A549 (cell line): Measurements from ENCODE around the gene TSTD2. TPM values are rescaled to one million over a fixed set of nuclear protein-coding genes. Genes with fewer than 3 reads are reported as not detected.
"Not testable (repeated sequence)": the region's sequence is repeated elsewhere in the genome, so short reads cannot be mapped to it uniquely, and the experiment has no call there.

ENCODE experiments used
- ATAC-seq, 2 experiments: fragments of 200-7000 bp in 1 of 2; fragments of >200 bp in 1 of 2; cut with Nextera tagmentation in 1 of 2; cut with Tn5 transposase in 1 of 2; 3 replicates each; pipeline versions ENCODE4 v1.8.0 to v1.9.1; 2018 to 2020; ENCODE audit warnings: mild to moderate bottlenecking in 1 of 2, moderate library complexity in 1 of 2
- CTCF ChIA-PET: fragments of 300-600 bp; sonication (Branson Sonifier 250); formaldehyde crosslinking; extraction: SDS; loops from one replicate; lab custom pipeline; 2021; ENCODE audit warnings: antibody characterized with exemption, inconsistent platforms; lab: Yijun Ruan, JAX
- POLR2A ChIA-PET: fragments of 350-600 bp; formaldehyde crosslinking; extraction: SDS; loops from one replicate; lab custom pipeline; 2021; ENCODE audit warnings: antibody characterized with exemption, inconsistent platforms; lab: Yijun Ruan, JAX
- DNase-seq, 2 experiments: peaks; one replicate each; pipeline versions ENCODE4 v3.0.0 to v3.0.0-alpha.2; 2011 to 2016; ENCODE audit warnings: low read depth in 1 of 2, low spot score in 1 of 2
- FAIRE-seq: peaks from 2 replicates; lab custom pipeline; 2011; peaks lifted over from hg19 to GRCh38; lab: Jason Lieb, UNC
- H3K27ac ChIP-seq, 2 experiments: fragments of >200 bp; sonication (Bioruptor Twin); formaldehyde crosslinking; 3 replicates each; pipeline ENCODE4 v1.5.1; 2016 to 2017
- H3K4me1 ChIP-seq: fragments of >200 bp; sonication (Bioruptor Twin); formaldehyde crosslinking; 3 replicates; pipeline ENCODE4 v1.6.1; 2016
- H3K4me2 ChIP-seq: fragments of >200 bp; sonication (Bioruptor Twin); formaldehyde crosslinking; 3 replicates; pipeline ENCODE4 v1.6.1; 2016
- H3K4me3 ChIP-seq: fragments of >200 bp; sonication (Bioruptor Twin); formaldehyde crosslinking; 3 replicates; pipeline ENCODE4 v1.5.1; 2016
- H3K9me3 ChIP-seq: fragments of >200 bp; sonication (Bioruptor Twin); formaldehyde crosslinking; 3 replicates; pipeline ENCODE4 v1.6.1; 2016
- ATOH8 ChIP-seq: fragments of 250-450 bp; sonication (Bioruptor Pico); IDR thresholded peaks from 2 replicates; pipeline ENCODE4 v1.5.0; 2020; ENCODE audit warnings: low read depth, mild to moderate bottlenecking, moderate library complexity
- BHLHE40 ChIP-seq: IDR thresholded peaks from 2 replicates; pipeline ENCODE4 v1.6.1; 2012; ENCODE audit warnings: low read depth, low read length, inconsistent platforms
- CBX8 ChIP-seq: fragments of 200-600 bp; sonication (generic); IDR thresholded peaks from 2 replicates; pipeline ENCODE4 v1.6.1; 2016
- EP300 ChIP-seq, 2 experiments: fragments of >200 bp; sonication (Bioruptor Twin); formaldehyde crosslinking; IDR thresholded peaks; 2 replicates in 1 of 2; 3 replicates in 1 of 2; pipeline ENCODE4 v1.6.1; 2016 to 2017
- HDAC2 ChIP-seq: fragments of 200-600 bp; sonication (generic); IDR thresholded peaks from 2 replicates; pipeline ENCODE4 v1.6.1; 2016
- HEYL ChIP-seq: fragments of 250-450 bp; sonication (Bioruptor Pico); IDR thresholded peaks from 2 replicates; pipeline ENCODE4 v1.8.0; 2021; ENCODE audit warnings: mild to moderate bottlenecking, moderate library complexity
- HMGXB4 ChIP-seq: fragments of 250-450 bp; sonication (Bioruptor Pico); IDR thresholded peaks from 2 replicates; pipeline ENCODE4 v1.5.0; 2021; ENCODE audit warnings: mild to moderate bottlenecking, moderate library complexity, borderline replicate concordance
- HOXB13 ChIP-seq: fragments of 250-450 bp; sonication (Bioruptor Pico); IDR thresholded peaks from 2 replicates; pipeline ENCODE4 v1.5.0; 2020; ENCODE audit warnings: low read depth, mild to moderate bottlenecking, moderate library complexity
- HOXB5 ChIP-seq: fragments of 250-450 bp; sonication (Bioruptor Pico); IDR thresholded peaks from 2 replicates; pipeline ENCODE4 v1.5.0; 2020; ENCODE audit warnings: mild to moderate bottlenecking, moderate library complexity
- JUN ChIP-seq, 2 experiments: fragments of >200 bp; sonication (Bioruptor Twin); formaldehyde crosslinking; IDR thresholded peaks; 2 replicates in 1 of 2; 3 replicates in 1 of 2; pipeline ENCODE4 v1.6.1; 2016 to 2017
- JUNB ChIP-seq: fragments of >200 bp; sonication (Bioruptor Twin); formaldehyde crosslinking; IDR thresholded peaks from 2 replicates; pipeline ENCODE4 v1.6.1; 2016
- MYC ChIP-seq: IDR thresholded peaks from 2 replicates; pipeline ENCODE4 v1.6.1; 2012; ENCODE audit warnings: mild to moderate bottlenecking, inconsistent platforms, low read length, improper control_type of control experiment, borderline replicate concordance
- NPAS2 ChIP-seq: fragments of 250-450 bp; sonication (Bioruptor Pico); IDR thresholded peaks from 2 replicates; pipeline ENCODE4 v1.8.0; 2022; ENCODE audit warnings: mild to moderate bottlenecking, moderate library complexity, borderline replicate concordance
- RAD21 ChIP-seq, 2 experiments: fragments of >200 bp in 1 of 2; sonication (Bioruptor Twin) in 1 of 2; formaldehyde crosslinking in 1 of 2; IDR thresholded peaks in 1 of 2; conservative IDR thresholded peaks in 1 of 2; 2 replicates in 1 of 2; 3 replicates in 1 of 2; pipeline ENCODE4 v1.6.1; 2012 to 2018; ENCODE audit warnings: inconsistent platforms in 1 of 2
- REST ChIP-seq: fragments of 200-600 bp; sonication (generic); IDR thresholded peaks from 2 replicates; pipeline ENCODE4 v1.6.1; 2016; ENCODE audit warnings: antibody characterized with exemption, mild to moderate bottlenecking, moderate library complexity
- SREBF2 ChIP-seq: fragments of 450-650 bp; IDR thresholded peaks from 2 replicates; pipeline ENCODE4 v1.6.1; 2014; ENCODE audit warnings: mild to moderate bottlenecking, moderate library complexity
- TFCP2L1 ChIP-seq: fragments of 250-450 bp; sonication (Bioruptor Pico); IDR thresholded peaks from 2 replicates; pipeline ENCODE4 v1.5.0; 2021; ENCODE audit warnings: mild to moderate bottlenecking
- USF2 ChIP-seq: fragments of 450-650 bp; IDR thresholded peaks from 2 replicates; pipeline ENCODE4 v1.6.1; 2014; ENCODE audit warnings: antibody characterized with exemption
- ZC3H11A ChIP-seq: fragments of 450-650 bp; IDR thresholded peaks from 2 replicates; pipeline ENCODE4 v1.6.1; 2014; ENCODE audit warnings: antibody characterized with exemption, mild to moderate bottlenecking
- ZSCAN20 ChIP-seq: fragments of 250-450 bp; sonication (Bioruptor Pico); IDR thresholded peaks from 2 replicates; pipeline ENCODE4 v1.8.0; 2022; ENCODE audit warnings: mild to moderate bottlenecking, moderate library complexity
- WGBS: methylation state at CpG from one replicate; pipeline ENCODE4 v1.1.6; 2017; ENCODE audit errors: missing lambda C conversion rate; 5-methylcytosine and 5-hydroxymethylcytosine counted together
- polyA plus RNA-seq, 4 experiments: library from polyadenylated mRNA; depleted of rRNA in 3 of 4; stranded (reverse); fragments of >200 nt; fragmentation: RNase III in 1 of 4; extraction: RNeasy Plus Mini Kit Qiagen cat#74134 plus additional on column Dnase treatment in 1 of 4; gene quantifications; 2 replicates in 3 of 4; 3 replicates in 1 of 4; pipeline ENCODE4 v1.2.3, GENCODE V29; 2011 to 2017

Gene TSTD2
- polyA plus RNA-seq, 2 of the 4 experiments (the other 2 are of a cell fraction) = 11.4 to 37.4 TPM

GRCh38 chr9:97623946-97624345, 9.2 kb downstream of the TSTD2 start (continued):
- no peak for TF ChIP-seq REST
- TF ChIP-seq MYC = no peak
- TF ChIP-seq HOXB13 (CRISPR knock-in tag) = no peak
- no peak for TF ChIP-seq SREBF2
- TF ChIP-seq, all 56 proteins: peak for 0

- H3K27ac ChIP-seq, DNase-seq, H3K4me3 ChIP-seq, H3K4me2 ChIP-seq, H3K9me3 ChIP-seq, H3K4me1 ChIP-seq, POLR2A ChIA-PET, FAIRE-seq, ATAC-seq: not testable (repeated sequence)
- CTCF ChIA-PET = interaction anchor here (1.5 to 1.7 kb wide), 2 partner anchors 23 to 235 kb away, joined by 3 to 4 read pairs; no protein-coding TSS in a partner anchor
- 90% methylated on average over 5 of the region's 5 CpGs for WGBS
These were observed 10.7 kb downstream of the TSTD2 start for GRCh38 chr9:97622483-97622882.

GRCh38 chr9:97620063-97620462, 13.1 kb downstream of the TSTD2 start:
- ATAC-seq, POLR2A ChIA-PET, FAIRE-seq, H3K4me3 ChIP-seq, H3K27ac ChIP-seq, DNase-seq, H3K9me3 ChIP-seq, H3K4me1 ChIP-seq, H3K4me2 ChIP-seq: not testable (repeated sequence)
- CTCF ChIA-PET = interaction anchor here (1.4 to 14.6 kb wide), 2 partner anchors 41 to 152 kb away, joined by 3 to 247 read pairs; no protein-coding TSS in a partner anchor
- WGBS = 87% methylated on average over 2 of the region's 2 CpGs

GRCh38 chr9:97617939-97618416, 15.2 kb downstream of the TSTD2 start:
- no peak overlapping the region for H3K4me2 ChIP-seq
- no peak overlapping the region for H3K4me3 ChIP-seq
- DNase-seq = no peak
- no peak for ATAC-seq
- H3K9me3 ChIP-seq = no peaks in the 10 kb centered on the region
- no peak overlapping the region for H3K27ac ChIP-seq
- TF ChIP-seq USF2 (no peak), ZSCAN20 (CRISPR knock-in tag) (no peak), NPAS2 (no peak), HDAC2 (no peak), ATOH8 (no peak), BHLHE40 (no peak), HOXB5 (no peak), HEYL (CRISPR knock-in tag) (no peak), TFCP2L1 (CRISPR knock-in tag) (no peak), HOXB13 (CRISPR knock-in tag) (no peak), ZC3H11A (no peak), HMGXB4 (CRISPR knock-in tag) (no peak), SREBF2 (no peak), REST (no peak), EP300 (IDR thresholded peaks at IDR 0.05) (no peak), JUN (IDR thresholded peaks at IDR 0.05) (no peak), RAD21 (conservative IDR thresholded peaks at IDR 0.05 in 1 of 2, IDR thresholded peaks at IDR 0.05 in 1 of 2) (no peak), JUNB (no peak), CBX8 (no peak)
- H3K4me1 ChIP-seq = no peaks in the 10 kb centered on the region
- ChIA-PET CTCF (interaction anchor here (1.1 to 14.6 kb wide), 5 partner anchors 11 to 232 kb away, joined by 3 to 247 read pairs (median 3); no protein-coding TSS in a partner anchor), POLR2A (no interaction called here)
- WGBS = 85% methylated on average over 1 of the region's 1 CpG
- FAIRE-seq = no peak
